HepG2 (cell line): ENCODE measurements around the gene FRMD8. TPM values are rescaled to one million over a fixed set of nuclear protein-coding genes. Genes with fewer than 3 reads are reported as not detected.
A peak's percentile ranks its signal among the peaks of the same experiment; 100 is the strongest.

Experiments used
- ADNP ChIP-seq: sonication (generic); formaldehyde crosslinking; IDR thresholded peaks from 2 replicates; pipeline ENCODE4 v1.4.0; 2020; ENCODE audit warnings: missing genetic modification reagents
- FOXK2 ChIP-seq: fragments of 450-650 bp; IDR thresholded peaks from 2 replicates; pipeline ENCODE4 v1.6.1; 2016
- GZF1 ChIP-seq: sonication (generic); formaldehyde crosslinking; IDR thresholded peaks from 2 replicates; pipeline ENCODE4 v1.5.1; 2020; ENCODE audit warnings: mild to moderate bottlenecking, missing genetic modification reagents
- JDP2 ChIP-seq: sonication (generic); formaldehyde crosslinking; IDR thresholded peaks from 2 replicates; pipeline ENCODE4 v1.8.1; 2022; ENCODE audit warnings: missing genetic modification reagents, borderline replicate concordance
- KLF16 ChIP-seq, 2 experiments: sonication (generic) in 1 of 2; formaldehyde crosslinking in 1 of 2; IDR thresholded peaks; 2 replicates each; pipeline versions ENCODE4 v1.6.1 to v1.8.0; 2016 to 2023; ENCODE audit warnings: missing genetic modification reagents in 2 of 2, missing compliant biosample characterization in 1 of 2
- NFE2 ChIP-seq: sonication (generic); formaldehyde crosslinking; IDR thresholded peaks from 2 replicates; pipeline ENCODE4 v1.4.0; 2020; ENCODE audit warnings: missing genetic modification reagents
- PCBP1 ChIP-seq: fragments of 200-400 bp; formaldehyde crosslinking; IDR thresholded peaks from 2 replicates; pipeline ENCODE4 v1.6.1; 2017; ENCODE audit warnings: mild to moderate bottlenecking, low read depth, low read length, borderline replicate concordance
- RARG ChIP-seq: sonication (generic); formaldehyde crosslinking; IDR thresholded peaks from 2 replicates; pipeline ENCODE4 v1.4.0; 2020; ENCODE audit warnings: low read depth, mild to moderate bottlenecking, missing genetic modification reagents
- ZNF138 ChIP-seq: sonication (generic); formaldehyde crosslinking; IDR thresholded peaks from 2 replicates; pipeline ENCODE4 v1.5.0; 2020; ENCODE audit warnings: mild to moderate bottlenecking, low read depth, missing genetic modification reagents
- ZNF143 ChIP-seq: sonication (generic); formaldehyde crosslinking; IDR thresholded peaks from 2 replicates; pipeline ENCODE4 v1.4.0; 2020; ENCODE audit warnings: missing genetic modification reagents
- ZNF235 ChIP-seq: sonication (generic); formaldehyde crosslinking; IDR thresholded peaks from 2 replicates; pipeline ENCODE4 v1.8.1; 2023; ENCODE audit warnings: mild to moderate bottlenecking, missing genetic modification reagents, borderline replicate concordance
- ZNF556 ChIP-seq: sonication (generic); formaldehyde crosslinking; IDR thresholded peaks from 2 replicates; pipeline ENCODE4 v1.4.0; 2020; ENCODE audit warnings: mild to moderate bottlenecking, missing genetic modification reagents, borderline replicate concordance
- ZNF737 ChIP-seq: sonication (generic); formaldehyde crosslinking; IDR thresholded peaks from 2 replicates; pipeline ENCODE4 v1.5.0; 2020; ENCODE audit warnings: missing genetic modification reagents, mild to moderate bottlenecking, borderline replicate concordance
- ZNF776 ChIP-seq: sonication (generic); formaldehyde crosslinking; IDR thresholded peaks from 2 replicates; pipeline ENCODE4 v1.4.0; 2020; ENCODE audit warnings: mild to moderate bottlenecking, missing genetic modification reagents
- polyA plus RNA-seq, 8 experiments: library from polyadenylated mRNA; depleted of rRNA in 3 of 8; stranded (reverse) in 7 of 8; unstranded in 1 of 8; fragments of >200 nt; fragmentation: Illumina TruSeq in 4 of 8; extraction: Trizol in 4 of 8; gene quantifications; 2 replicates each; pipeline versions ENCODE4 v1.2.1 to v1.2.3, GENCODE V29; 2011 to 2016; ENCODE audit warnings: low read depth in 4 of 8, missing spikeins in 1 of 8, mixed read lengths in 1 of 8; ENCODE audit not compliant: insufficient read depth in 1 of 8
- total RNA-seq, 5 experiments: library from RNA; depleted of rRNA; stranded (reverse); fragments of >200 nt; fragmentation: Illumina TruSeq; extraction: Trizol; gene quantifications; 2 replicates each; pipeline ENCODE4 v1.2.3, GENCODE V29; 2016; ENCODE audit warnings: low read depth in 1 of 5
- TF ChIP-seq, protein P1 (sequence below): sonication (generic); formaldehyde crosslinking; IDR thresholded peaks from 2 replicates; pipeline ENCODE4 v1.4.0; 2020; ENCODE audit warnings: missing genetic modification reagents
- TF ChIP-seq, protein P2 (sequence below): sonication (generic); formaldehyde crosslinking; IDR thresholded peaks from 2 replicates; pipeline ENCODE4 v1.8.1; 2022; ENCODE audit warnings: low read depth, mild to moderate bottlenecking, missing genetic modification reagents
- TF ChIP-seq, protein P3 (sequence below): sonication (generic); formaldehyde crosslinking; IDR thresholded peaks from 2 replicates; pipeline ENCODE4 v1.5.0; 2020; ENCODE audit warnings: mild to moderate bottlenecking, low read depth, missing genetic modification reagents, borderline replicate concordance
- TF ChIP-seq, protein P4 (sequence below): IDR thresholded peaks from 2 replicates; pipeline ENCODE4 v1.6.1; 2012; ENCODE audit warnings: low read length, improper control_type of control experiment

Gene FRMD8
- total and polyA plus RNA-seq, 2 of the 13 experiments (the other 11 are each of a cell fraction or from before 2014, with no cell fraction given): 5.8 to 20.6 TPM

DNA sequence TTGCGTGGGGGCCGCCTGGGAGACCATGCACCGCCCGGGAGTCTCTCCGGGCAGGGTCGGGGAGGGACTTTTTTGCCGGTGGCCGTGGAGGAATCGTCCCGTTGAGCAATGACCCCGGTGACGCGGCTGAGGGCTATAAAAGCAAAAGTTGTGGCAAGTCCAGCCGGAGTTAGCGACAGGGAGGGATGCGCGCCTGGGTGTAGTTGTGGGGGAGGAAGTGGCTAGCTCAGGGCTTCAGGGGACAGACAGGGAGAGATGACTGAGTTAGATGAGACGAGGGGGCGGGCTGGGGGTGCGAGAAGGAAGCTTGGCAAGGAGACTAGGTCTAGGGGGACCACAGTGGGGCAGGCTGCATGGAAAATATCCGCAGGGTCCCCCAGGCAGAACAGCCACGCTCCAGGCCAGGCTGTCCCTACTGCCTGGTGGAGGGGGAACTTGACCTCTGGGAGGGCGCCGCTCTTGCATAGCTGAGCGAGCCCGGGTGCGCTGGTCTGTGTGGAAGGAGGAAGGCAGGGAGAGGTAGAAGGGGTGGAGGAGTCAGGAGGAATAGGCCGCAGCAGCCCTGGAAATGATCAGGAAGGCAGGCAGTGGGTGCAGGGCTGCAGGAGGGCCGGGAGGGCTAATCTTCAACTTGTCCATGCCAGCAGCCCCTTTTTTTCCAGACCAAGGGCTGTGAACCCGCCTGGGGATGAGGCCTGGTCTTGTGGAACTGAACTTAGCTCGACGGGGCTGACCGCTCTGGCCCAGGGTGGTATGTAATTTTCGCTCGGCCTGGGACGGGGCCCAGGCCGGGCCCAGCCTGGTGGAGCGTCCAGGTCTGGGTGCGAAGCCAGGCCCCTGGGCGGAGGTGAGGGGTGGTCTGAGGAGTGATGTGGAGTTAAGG lies 36.4 kb downstream of the FRMD8 start, which contains the start of gene NEAT1 (continued):
- TF ChIP-seq, protein P1, sequence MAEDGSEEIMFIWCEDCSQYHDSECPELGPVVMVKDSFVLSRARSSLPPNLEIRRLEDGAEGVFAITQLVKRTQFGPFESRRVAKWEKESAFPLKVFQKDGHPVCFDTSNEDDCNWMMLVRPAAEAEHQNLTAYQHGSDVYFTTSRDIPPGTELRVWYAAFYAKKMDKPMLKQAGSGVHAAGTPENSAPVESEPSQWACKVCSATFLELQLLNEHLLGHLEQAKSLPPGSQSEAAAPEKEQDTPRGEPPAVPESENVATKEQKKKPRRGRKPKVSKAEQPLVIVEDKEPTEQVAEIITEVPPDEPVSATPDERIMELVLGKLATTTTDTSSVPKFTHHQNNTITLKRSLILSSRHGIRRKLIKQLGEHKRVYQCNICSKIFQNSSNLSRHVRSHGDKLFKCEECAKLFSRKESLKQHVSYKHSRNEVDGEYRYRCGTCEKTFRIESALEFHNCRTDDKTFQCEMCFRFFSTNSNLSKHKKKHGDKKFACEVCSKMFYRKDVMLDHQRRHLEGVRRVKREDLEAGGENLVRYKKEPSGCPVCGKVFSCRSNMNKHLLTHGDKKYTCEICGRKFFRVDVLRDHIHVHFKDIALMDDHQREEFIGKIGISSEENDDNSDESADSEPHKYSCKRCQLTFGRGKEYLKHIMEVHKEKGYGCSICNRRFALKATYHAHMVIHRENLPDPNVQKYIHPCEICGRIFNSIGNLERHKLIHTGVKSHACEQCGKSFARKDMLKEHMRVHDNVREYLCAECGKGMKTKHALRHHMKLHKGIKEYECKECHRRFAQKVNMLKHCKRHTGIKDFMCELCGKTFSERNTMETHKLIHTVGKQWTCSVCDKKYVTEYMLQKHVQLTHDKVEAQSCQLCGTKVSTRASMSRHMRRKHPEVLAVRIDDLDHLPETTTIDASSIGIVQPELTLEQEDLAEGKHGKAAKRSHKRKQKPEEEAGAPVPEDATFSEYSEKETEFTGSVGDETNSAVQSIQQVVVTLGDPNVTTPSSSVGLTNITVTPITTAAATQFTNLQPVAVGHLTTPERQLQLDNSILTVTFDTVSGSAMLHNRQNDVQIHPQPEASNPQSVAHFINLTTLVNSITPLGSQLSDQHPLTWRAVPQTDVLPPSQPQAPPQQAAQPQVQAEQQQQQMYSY (CRISPR knock-in tag): peak; percentile 53
- TF ChIP-seq, protein P2, sequence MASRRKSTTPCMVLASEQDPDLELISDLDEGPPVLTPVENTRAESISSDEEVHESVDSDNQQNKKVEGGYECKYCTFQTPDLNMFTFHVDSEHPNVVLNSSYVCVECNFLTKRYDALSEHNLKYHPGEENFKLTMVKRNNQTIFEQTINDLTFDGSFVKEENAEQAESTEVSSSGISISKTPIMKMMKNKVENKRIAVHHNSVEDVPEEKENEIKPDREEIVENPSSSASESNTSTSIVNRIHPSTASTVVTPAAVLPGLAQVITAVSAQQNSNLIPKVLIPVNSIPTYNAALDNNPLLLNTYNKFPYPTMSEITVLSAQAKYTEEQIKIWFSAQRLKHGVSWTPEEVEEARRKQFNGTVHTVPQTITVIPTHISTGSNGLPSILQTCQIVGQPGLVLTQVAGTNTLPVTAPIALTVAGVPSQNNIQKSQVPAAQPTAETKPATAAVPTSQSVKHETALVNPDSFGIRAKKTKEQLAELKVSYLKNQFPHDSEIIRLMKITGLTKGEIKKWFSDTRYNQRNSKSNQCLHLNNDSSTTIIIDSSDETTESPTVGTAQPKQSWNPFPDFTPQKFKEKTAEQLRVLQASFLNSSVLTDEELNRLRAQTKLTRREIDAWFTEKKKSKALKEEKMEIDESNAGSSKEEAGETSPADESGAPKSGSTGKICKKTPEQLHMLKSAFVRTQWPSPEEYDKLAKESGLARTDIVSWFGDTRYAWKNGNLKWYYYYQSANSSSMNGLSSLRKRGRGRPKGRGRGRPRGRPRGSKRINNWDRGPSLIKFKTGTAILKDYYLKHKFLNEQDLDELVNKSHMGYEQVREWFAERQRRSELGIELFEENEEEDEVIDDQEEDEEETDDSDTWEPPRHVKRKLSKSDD (CRISPR knock-in tag): no peak
- peak; percentile 71; the same call in 1 of the 2 replicates for TF ChIP-seq ZNF138 (CRISPR knock-in tag)
- no peak for TF ChIP-seq ADNP
- TF ChIP-seq, protein P3, sequence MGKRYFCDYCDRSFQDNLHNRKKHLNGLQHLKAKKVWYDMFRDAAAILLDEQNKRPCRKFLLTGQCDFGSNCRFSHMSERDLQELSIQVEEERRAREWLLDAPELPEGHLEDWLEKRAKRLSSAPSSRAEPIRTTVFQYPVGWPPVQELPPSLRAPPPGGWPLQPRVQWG (CRISPR knock-in tag): no peak
- peak; percentile 45 for TF ChIP-seq GZF1 (CRISPR knock-in tag)
- TF ChIP-seq PCBP1: peak; percentile 100
- 0 out of 2 replicates have a peak, but pooled peaks have one; percentile 9 for TF ChIP-seq ZNF556 (CRISPR knock-in tag)
- TF ChIP-seq, protein P4, sequence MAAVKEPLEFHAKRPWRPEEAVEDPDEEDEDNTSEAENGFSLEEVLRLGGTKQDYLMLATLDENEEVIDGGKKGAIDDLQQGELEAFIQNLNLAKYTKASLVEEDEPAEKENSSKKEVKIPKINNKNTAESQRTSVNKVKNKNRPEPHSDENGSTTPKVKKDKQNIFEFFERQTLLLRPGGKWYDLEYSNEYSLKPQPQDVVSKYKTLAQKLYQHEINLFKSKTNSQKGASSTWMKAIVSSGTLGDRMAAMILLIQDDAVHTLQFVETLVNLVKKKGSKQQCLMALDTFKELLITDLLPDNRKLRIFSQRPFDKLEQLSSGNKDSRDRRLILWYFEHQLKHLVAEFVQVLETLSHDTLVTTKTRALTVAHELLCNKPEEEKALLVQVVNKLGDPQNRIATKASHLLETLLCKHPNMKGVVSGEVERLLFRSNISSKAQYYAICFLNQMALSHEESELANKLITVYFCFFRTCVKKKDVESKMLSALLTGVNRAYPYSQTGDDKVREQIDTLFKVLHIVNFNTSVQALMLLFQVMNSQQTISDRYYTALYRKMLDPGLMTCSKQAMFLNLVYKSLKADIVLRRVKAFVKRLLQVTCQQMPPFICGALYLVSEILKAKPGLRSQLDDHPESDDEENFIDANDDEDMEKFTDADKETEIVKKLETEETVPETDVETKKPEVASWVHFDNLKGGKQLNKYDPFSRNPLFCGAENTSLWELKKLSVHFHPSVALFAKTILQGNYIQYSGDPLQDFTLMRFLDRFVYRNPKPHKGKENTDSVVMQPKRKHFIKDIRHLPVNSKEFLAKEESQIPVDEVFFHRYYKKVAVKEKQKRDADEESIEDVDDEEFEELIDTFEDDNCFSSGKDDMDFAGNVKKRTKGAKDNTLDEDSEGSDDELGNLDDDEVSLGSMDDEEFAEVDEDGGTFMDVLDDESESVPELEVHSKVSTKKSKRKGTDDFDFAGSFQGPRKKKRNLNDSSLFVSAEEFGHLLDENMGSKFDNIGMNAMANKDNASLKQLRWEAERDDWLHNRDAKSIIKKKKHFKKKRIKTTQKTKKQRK: no peak
- TF ChIP-seq FOXK2: no peak; the same call in 1 of the 2 replicates
- no peak for TF ChIP-seq NFE2 (CRISPR knock-in tag)
- no peak for TF ChIP-seq JDP2
- peak; percentile 87; the same call in 1 of the 2 replicates for TF ChIP-seq ZNF235 (CRISPR knock-in tag)
- no peak for TF ChIP-seq RARG (CRISPR knock-in tag)
- TF ChIP-seq KLF16 (CRISPR knock-in tag; IDR thresholded peaks at IDR 0.05): peak in 1 of 2 experiments; percentile 92; a peak in 2 of 4 replicates
- no peak for TF ChIP-seq ZNF143 (CRISPR knock-in tag)
- TF ChIP-seq ZNF776 (CRISPR knock-in tag): peak; percentile 70
- TF ChIP-seq ZNF737 (CRISPR knock-in tag): peak; percentile 91; the same call in 1 of the 2 replicates
